Subcutaneous adipose tissue (tissue), 4 donors: ENCODE results near the gene TMEM258. TPM values are rescaled to one million over a fixed set of nuclear protein-coding genes. Genes with fewer than 3 reads are reported as not detected.

ENCODE experiments used
- total RNA-seq, 4 donors: library from RNA; depleted of rRNA; stranded (reverse); fragments of >200 nt; gene quantifications; one replicate each; pipeline ENCODE4 v1.1.0, GENCODE V29; 2016
- TF ChIP-seq, protein P1 (sequence below): fragments of 450-650 bp; IDR thresholded peaks from one replicate; pipeline ENCODE4 v1.5.1; 2016; ENCODE audit warnings: low read depth, mild to moderate bottlenecking, control low read depth, antibody characterized with exemption, moderate library complexity

Gene TMEM258
- total RNA-seq, 4 donors from 2014 or later: 13.6 to 73.4 (median 44.3) TPM

- TF ChIP-seq, protein P1, sequence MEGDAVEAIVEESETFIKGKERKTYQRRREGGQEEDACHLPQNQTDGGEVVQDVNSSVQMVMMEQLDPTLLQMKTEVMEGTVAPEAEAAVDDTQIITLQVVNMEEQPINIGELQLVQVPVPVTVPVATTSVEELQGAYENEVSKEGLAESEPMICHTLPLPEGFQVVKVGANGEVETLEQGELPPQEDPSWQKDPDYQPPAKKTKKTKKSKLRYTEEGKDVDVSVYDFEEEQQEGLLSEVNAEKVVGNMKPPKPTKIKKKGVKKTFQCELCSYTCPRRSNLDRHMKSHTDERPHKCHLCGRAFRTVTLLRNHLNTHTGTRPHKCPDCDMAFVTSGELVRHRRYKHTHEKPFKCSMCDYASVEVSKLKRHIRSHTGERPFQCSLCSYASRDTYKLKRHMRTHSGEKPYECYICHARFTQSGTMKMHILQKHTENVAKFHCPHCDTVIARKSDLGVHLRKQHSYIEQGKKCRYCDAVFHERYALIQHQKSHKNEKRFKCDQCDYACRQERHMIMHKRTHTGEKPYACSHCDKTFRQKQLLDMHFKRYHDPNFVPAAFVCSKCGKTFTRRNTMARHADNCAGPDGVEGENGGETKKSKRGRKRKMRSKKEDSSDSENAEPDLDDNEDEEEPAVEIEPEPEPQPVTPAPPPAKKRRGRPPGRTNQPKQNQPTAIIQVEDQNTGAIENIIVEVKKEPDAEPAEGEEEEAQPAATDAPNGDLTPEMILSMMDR: no peak
Measured at GRCh38 chr11:61771985-61772455, 20.4 kb downstream of the TMEM258 start.

DNA sequence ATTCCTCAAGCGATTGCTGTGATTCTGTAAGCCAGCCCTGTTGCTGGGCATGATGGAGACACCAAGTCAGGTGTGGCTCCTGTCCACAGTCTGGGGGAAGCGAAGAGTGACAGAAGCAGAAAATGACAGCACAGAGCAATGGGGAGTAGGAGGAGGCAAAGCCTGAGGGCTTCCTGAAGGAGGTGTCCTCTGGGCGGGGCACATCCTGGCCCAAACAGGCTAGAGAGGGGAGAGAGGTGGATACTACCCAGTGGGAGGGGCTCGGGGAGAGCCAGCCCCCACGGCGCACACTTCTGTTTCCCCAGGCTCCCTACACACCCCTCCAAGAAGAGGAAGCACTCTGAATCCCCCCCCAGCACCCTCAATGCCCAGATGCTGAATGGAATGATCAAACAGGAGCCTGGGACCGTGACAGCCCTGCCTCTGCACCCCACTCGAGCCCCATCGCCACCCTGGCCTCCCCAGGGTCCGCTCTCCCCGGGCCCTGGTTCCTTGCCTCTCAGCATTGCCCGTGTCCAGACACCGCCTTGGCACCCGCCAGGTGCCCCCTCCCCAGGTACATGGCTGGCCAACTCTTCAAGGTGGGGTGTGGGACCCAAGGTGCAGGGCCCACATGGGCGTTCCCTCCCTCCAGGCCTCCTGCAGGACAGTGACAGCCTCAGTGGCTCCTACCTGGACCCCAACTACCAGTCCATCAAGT, 21.1 kb downstream of the TMEM258 start:
- TF ChIP-seq, protein P1: no peak

- TF ChIP-seq, protein P1: no peak
Measured at GRCh38 chr11:61769946-61770683, 22.3 kb downstream of the TMEM258 start.

DNA sequence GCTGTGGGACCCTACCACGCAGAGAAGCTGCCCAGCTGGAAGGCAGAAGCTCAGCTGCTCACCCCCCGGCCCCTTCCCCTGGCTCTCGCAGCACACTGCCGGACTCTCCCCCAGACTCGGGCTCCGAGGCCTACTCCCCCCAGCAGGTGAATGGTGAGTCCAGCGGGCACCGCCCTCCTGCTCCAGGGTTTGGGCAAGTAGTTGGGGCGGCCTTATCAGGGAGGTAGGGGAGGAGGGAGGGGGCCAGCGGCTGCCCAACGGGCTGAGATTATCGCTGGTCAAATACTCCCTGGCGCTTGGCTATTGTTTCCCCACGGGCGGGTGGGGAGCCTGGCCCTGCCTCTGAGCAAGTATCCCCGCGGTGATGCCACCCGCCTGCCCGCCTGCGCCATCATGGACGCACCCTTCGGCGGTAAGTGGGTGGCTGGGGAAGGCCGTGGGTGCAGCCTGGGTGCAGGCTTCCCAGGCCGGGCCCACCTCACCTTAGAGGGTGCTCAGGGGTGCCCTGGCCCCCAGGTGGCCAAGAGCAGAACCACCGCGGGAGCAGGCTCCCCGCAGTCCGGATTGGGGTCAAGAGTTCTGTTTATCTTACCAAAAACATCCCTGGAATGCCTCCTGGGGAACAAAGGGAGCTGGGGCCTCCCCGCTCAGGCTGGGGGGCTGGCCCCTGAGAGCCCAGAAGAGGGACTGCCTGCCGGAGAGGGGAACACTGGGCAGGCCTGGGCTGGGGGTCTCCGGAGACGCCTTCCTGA, 23.1 kb downstream of the TMEM258 start:
- TF ChIP-seq, protein P1: no peak

DNA sequence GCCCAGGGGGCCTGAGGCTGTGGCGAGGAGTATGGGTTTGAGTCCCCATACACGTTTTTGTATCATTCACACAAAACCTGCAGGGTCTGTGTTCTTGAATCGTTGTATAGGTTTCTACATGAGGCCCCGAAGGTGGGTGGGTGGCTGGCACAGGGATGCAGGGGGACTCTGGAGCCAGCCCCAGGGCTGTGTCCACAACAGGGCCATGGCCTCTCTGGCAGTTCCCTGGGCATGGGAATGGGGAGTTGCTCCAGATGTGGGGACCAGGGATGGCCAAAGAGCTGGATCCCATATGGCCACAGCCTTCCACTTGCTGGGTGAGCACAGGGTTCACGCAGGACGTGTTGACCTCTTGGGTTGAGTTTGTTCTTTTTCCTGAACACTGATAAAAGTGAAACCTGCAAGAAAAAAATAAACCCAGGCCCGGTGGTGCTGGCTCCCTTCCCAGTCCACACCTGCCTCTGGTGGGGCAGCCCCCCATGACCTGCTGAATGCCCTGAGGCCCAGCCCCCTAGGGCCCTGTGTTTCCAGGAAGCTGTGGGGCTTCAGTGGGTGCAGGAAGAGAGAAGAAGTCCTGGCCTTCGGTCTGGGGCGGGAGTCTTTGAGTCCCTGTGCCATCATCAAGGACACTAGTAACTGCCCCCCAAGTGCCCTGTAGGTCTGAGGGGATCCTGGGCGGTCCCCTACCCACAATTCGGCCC, 23.9 kb downstream of the TMEM258 start:
- TF ChIP-seq, protein P1: no peak

DNA sequence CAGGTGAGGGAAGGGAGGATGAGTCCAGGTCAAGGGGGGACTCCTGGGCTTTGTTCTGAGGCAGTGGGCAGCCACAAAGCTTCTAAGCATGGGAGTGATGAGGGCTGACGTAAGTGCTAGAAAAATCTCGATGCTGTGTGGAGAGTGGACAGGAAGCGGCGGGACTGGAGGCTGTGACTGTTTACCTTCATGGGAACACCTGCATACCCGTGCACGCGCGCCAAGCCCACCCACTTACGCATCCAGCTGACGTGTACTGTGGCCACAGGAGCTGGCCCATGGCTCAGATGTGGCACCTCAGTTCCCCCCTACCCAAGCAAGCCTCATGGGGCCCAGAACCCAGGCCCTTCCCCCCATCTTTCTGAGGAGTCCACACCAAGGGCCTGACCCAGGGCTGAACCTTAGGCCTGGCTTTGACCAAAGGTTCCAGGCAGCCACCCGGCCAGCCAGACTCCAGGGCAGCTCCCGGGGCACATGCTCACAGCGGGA, 26.0 kb downstream of the TMEM258 start:
- TF ChIP-seq, protein P1: no peak
